Measurements from ENCODE around the gene CNTNAP1.
A peak's percentile ranks its signal among the peaks of the same experiment; 100 is the strongest.

CNTNAP1 gene

DNA sequence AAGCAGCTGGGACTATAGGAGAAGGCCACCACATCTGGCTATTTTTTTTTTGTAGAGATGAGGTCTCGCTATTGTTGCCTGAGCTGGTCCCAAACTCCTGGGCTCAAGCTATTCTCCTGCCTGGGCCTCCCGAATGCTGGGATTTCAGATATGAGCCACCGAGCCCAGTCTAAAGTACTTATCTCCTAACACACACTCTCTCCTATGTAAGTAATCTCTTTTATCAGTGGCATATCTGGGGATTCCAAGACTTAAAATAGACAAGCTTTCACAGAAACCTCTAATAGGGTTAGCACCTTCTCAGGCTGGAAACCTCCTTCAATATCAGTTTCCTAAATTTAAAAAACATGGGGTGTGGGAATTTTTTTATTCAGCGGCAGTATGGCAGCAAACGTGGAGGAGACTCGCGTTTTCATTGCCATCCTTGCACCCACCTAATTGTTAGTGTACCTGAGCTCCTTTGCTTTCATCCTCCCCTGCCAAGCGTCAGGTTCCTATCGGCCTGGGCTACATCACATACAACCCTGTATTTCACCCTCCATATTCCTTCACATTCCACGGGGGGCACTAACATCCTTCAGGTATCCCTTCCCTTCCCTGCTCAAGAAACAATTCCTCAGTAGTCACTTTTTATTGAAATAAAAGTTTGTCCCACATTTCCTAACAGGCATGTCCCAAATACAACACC, 61.4 kb downstream of the CNTNAP1 start:
- peak; percentile 67 for DNase-seq

DNA sequence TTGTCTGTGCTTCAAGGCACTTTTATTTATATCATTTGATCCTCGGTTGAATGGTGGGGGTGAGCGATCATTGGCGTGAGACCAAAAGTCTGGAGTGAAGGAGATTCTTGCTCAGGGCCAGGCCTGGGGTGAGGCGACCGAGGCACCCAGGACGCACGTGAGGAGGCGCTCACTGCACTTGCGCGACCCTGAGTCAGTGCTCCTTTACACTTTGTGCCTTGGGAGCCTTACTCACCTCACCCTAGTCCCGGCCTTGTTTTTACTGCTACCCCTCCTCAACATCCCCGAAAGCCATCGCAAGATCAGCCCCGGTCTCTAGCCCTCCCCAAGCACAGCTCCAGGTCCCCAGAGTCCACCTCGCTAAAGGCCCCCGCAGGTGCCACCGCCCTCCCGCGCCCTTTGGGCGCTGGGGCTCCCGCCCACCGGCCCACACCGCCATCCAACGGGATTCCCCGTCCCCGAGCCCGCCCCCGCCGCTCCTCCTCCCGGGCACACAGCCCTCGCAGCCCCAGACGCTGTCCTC, 62.0 kb downstream of the CNTNAP1 start:
- DNase-seq: peak; percentile 94

DNA sequence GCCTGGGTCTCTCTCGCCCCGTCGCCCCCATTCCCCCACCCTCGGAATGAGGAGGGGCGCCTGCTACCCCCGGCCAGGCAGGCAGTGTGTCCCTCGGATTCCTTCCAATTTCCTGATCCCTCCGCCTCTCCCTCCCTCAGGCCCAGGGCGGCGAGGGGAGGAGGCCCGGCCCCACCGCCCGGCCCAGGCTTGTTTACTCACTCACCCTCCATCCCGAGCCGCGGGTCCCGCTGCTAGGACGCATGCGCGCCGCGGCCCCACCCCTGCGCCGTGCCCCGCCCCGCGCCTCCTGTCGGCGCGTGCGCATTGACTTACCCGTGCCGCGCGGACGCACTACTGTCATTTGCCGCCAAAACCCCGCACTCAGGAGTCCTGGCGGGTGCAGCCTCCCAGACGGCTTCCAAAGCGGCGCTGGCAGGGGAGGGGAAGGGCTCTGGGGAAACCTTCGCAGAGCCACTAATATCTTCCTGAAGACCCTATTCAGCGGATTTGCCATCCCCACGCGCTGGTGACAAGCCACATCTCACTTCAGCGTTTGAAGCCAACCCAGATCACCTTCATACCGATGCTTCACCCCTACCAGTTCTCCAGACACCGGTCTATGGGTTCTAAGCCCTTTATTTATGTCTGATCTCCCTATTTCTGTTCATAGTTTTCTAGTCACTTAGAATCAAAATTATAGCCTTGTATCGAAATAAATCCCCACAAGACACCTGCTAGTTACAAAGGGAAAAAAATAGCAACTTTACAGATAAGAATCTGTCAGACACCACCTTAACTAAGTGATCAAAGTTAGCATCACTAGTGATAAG, 62.7 kb downstream of the CNTNAP1 start, which contains the start of gene EZH1:
TSS of gene EZH1 (minus strand) at position 235 of the 812 bp plus-strand sequence. CDS start 16,099 bp downstream, outside the sequence.
- DNase-seq: peak; percentile 98

DNA sequence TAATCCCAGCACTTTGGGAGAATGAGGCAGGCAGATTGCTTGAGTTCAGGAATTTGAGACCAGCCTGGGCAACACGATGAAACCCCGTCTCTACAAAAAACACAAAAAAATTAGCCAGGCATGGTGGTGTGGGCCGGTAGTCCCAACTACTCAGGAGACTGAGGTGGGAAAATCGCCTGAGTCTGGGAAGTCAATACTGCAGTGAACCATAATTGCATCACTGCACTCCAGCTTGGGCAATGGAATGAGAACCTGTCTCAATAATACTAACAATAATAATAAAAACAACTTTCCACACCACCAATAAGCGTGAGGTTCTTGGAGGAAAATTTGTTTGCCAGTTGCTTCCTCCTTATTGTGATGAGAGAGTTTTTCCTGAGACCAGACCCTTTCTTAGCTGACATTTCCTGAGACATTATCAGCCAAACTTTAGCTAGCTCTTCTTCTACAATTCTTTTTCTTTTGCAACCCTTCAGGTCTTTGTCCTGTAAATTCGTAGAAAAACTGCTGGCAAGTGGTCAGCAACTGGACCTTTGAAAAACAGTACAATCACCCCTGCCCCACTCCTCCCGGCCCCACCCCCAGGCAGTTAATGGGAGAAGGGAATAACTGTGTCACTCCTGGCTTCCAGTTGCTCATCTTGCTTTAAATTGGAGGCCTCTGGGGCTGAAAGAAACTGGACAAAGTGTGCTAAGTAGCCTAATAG, 66.0 kb downstream of the CNTNAP1 start:
- no peak for DNase-seq

DNA sequence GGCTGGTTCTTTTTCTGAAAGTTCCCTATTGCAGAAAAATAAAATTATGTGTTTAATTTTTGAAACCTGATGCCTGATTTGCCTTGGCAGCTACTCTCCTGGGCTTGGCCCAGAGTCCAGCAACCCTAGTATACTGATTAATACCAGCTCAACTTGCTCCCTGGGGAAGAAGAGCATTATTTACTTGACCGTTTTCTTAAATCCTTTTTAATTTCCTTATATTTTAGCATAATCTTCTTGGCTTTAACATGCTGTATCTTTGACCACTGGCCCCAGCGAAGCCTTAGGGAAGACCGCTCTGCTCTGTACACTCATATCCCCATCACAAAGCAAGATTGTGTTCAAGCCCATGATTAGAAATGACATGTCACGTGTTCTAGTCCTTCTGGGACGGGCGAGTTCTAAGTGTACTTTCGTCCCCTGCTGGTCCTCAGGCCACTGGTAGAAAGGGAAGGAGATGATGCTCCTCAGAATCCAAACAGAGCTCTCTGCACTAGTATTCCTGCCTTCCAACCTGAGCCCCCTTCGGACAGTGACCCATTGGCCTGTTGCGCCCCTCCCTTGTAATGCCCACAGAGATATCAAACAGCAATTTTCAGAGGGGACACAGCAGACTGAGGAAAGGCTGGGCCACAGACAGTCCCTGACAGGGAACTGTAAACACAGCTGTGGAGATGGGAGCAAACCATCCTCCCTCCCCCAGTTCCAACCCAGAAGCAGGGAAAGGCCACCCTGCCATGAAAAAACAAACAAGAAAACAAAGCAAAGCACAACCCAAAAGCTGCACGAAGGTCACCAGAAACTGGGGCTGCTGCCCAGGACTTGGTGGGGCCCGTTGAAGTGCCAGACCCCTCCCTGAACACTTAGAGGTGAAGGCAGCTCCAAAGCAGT, 66.8 kb downstream of the CNTNAP1 start:
- DNase-seq: no peak
